Measurements from ENCODE around the gene L3MBTL3.

DNA sequence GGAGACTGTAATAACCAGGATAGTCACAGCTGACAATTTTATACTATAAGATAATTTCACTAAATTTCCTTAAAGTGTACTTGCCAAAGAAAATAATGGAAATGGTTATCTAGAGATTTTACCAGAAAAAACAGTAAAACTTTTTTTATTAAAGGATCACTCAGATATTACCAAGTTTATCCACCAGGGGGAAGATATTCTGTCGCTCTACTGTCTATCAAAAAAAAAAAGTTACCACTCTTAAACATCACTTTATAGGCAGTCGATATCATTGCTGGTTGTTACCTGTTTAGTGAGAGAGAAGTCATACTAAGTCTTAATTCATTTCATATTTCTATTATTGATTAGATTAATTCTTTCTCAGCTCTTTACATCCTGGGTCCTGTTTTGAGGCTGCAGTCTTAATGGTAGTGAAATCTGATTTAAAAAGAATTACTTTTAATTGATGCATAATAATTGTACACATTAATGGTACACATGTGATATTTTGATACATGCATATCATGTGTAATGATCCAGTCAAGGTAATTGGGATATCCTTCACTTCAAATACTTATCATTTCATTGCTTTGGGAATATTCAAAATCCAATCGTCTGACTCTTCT lies 18.9 kb downstream of the L3MBTL3 start:
- TF ChIP-seq, protein P1, sequence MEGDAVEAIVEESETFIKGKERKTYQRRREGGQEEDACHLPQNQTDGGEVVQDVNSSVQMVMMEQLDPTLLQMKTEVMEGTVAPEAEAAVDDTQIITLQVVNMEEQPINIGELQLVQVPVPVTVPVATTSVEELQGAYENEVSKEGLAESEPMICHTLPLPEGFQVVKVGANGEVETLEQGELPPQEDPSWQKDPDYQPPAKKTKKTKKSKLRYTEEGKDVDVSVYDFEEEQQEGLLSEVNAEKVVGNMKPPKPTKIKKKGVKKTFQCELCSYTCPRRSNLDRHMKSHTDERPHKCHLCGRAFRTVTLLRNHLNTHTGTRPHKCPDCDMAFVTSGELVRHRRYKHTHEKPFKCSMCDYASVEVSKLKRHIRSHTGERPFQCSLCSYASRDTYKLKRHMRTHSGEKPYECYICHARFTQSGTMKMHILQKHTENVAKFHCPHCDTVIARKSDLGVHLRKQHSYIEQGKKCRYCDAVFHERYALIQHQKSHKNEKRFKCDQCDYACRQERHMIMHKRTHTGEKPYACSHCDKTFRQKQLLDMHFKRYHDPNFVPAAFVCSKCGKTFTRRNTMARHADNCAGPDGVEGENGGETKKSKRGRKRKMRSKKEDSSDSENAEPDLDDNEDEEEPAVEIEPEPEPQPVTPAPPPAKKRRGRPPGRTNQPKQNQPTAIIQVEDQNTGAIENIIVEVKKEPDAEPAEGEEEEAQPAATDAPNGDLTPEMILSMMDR (IDR thresholded peaks at IDR 0.05 in 4 of 5, conservative IDR thresholded peaks at IDR 0.05 in 1 of 5) = peak in 1 of 5 experiments; percentile 14
- TF ChIP-seq POLR2A (IDR thresholded peaks at IDR 0.05) = no peak
